Gastroesophageal sphincter (tissue), 4 donors: Measurements from ENCODE around the gene UBTF. TPM values are rescaled to one million over a fixed set of nuclear protein-coding genes. Genes with fewer than 3 reads are reported as not detected.

Experiments used
- ATAC-seq: fragments of 150-250 bp; one replicate; pipeline ENCODE4 v1.9.1; 2016; ENCODE audit warnings: mild to moderate bottlenecking, moderate library complexity
- H3K27ac ChIP-seq, 4 donors: fragments of 200-600 bp; sonication (generic) in 3 of 4; 1 replicate in 3 of 4; 2 replicates in 1 of 4; pipeline ENCODE4 v1.5.1; 2016 to 2019
- H3K27me3 ChIP-seq: fragments of 200-600 bp; sonication (generic); one replicate; pipeline ENCODE4 v1.5.1; 2019
- H3K36me3 ChIP-seq, 2 donors: fragments of 200-600 bp; sonication (generic); one replicate each; pipeline ENCODE4 v1.5.1; 2019; ENCODE audit warnings: control low read depth in 1 of 2
- H3K4me1 ChIP-seq, 3 donors: fragments of 200-600 bp; sonication (generic); 1 replicate in 2 of 3; 2 replicates in 1 of 3; pipeline ENCODE4 v1.5.1; 2016 to 2019; ENCODE audit warnings: control low read depth in 2 of 3
- H3K4me3 ChIP-seq, 2 donors: fragments of 200-600 bp; sonication (generic); one replicate each; pipeline ENCODE4 v1.5.1; 2019; ENCODE audit warnings: mild to moderate bottlenecking in 1 of 2, moderate library complexity in 1 of 2
- H3K9me3 ChIP-seq, 3 donors: fragments of 200-600 bp; sonication (generic); one replicate each; pipeline ENCODE4 v1.5.1; 2017 to 2019; ENCODE audit warnings: control low read depth in 2 of 3
- EP300 ChIP-seq: sonication (generic); formaldehyde crosslinking; IDR thresholded peaks from one replicate; pipeline ENCODE4 v1.6.1; 2017; ENCODE audit warnings: antibody characterized with exemption, mild to moderate bottlenecking
- POLR2A ChIP-seq, 2 donors: fragments of 450-650 bp; IDR thresholded peaks; one replicate each; pipeline ENCODE4 v1.6.1; 2017; ENCODE audit warnings: antibody characterized with exemption in 2 of 2, mild to moderate bottlenecking in 2 of 2, moderate library complexity in 1 of 2
- POLR2AphosphoS5 ChIP-seq: sonication (generic); formaldehyde crosslinking; IDR thresholded peaks from one replicate; pipeline ENCODE4 v1.6.1; 2017; ENCODE audit warnings: antibody characterized with exemption
- WGBS, 2 donors: methylation state at CpG; one replicate each; pipeline ENCODE4 v1.1.5; 2018; ENCODE audit warnings: low coverage in 1 of 2; 5-methylcytosine and 5-hydroxymethylcytosine counted together
- total RNA-seq, 4 donors: library from RNA; depleted of rRNA; stranded (reverse); fragments of >200 nt; gene quantifications; one replicate each; pipeline ENCODE4 v1.1.0, GENCODE V29; 2016
- TF ChIP-seq, protein P1 (sequence below), 4 experiments: fragments of 200-600 bp in 2 of 4; fragments of 450-650 bp in 2 of 4; sonication (generic) in 1 of 4; IDR thresholded peaks; one replicate each; pipeline ENCODE4 v1.5.1; 2017 to 2019; ENCODE audit warnings: antibody characterized with exemption in 4 of 4, mild to moderate bottlenecking in 2 of 4, moderate library complexity in 2 of 4

UBTF gene
- total RNA-seq, 4 donors from 2014 or later: 55.6 to 85.5 (median 60.4) TPM

- H3K9me3 ChIP-seq: no peaks in the 10 kb centered on the region
- WGBS, 2 donors: 75 to 86% methylated on average over 3 to 7 of the region's 17 CpGs
- no peak overlapping the region for H3K27ac ChIP-seq
- no peaks in the 10 kb centered on the region for H3K4me1 ChIP-seq
- TF ChIP-seq POLR2A (IDR thresholded peaks at IDR 0.05) (no peak), POLR2AphosphoS5 (no peak)
- TF ChIP-seq, protein P1, sequence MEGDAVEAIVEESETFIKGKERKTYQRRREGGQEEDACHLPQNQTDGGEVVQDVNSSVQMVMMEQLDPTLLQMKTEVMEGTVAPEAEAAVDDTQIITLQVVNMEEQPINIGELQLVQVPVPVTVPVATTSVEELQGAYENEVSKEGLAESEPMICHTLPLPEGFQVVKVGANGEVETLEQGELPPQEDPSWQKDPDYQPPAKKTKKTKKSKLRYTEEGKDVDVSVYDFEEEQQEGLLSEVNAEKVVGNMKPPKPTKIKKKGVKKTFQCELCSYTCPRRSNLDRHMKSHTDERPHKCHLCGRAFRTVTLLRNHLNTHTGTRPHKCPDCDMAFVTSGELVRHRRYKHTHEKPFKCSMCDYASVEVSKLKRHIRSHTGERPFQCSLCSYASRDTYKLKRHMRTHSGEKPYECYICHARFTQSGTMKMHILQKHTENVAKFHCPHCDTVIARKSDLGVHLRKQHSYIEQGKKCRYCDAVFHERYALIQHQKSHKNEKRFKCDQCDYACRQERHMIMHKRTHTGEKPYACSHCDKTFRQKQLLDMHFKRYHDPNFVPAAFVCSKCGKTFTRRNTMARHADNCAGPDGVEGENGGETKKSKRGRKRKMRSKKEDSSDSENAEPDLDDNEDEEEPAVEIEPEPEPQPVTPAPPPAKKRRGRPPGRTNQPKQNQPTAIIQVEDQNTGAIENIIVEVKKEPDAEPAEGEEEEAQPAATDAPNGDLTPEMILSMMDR (IDR thresholded peaks at IDR 0.05): no peak
- peaks cover 14% of the 10 kb centered on the region for H3K27me3 ChIP-seq
- no peaks in the 10 kb centered on the region for H3K36me3 ChIP-seq
- ATAC-seq: no peak
- H3K4me3 ChIP-seq: no peak overlapping the region
Measured at GRCh38 chr17:44258811-44259351, 39.4 kb upstream of the UBTF start.

DNA sequence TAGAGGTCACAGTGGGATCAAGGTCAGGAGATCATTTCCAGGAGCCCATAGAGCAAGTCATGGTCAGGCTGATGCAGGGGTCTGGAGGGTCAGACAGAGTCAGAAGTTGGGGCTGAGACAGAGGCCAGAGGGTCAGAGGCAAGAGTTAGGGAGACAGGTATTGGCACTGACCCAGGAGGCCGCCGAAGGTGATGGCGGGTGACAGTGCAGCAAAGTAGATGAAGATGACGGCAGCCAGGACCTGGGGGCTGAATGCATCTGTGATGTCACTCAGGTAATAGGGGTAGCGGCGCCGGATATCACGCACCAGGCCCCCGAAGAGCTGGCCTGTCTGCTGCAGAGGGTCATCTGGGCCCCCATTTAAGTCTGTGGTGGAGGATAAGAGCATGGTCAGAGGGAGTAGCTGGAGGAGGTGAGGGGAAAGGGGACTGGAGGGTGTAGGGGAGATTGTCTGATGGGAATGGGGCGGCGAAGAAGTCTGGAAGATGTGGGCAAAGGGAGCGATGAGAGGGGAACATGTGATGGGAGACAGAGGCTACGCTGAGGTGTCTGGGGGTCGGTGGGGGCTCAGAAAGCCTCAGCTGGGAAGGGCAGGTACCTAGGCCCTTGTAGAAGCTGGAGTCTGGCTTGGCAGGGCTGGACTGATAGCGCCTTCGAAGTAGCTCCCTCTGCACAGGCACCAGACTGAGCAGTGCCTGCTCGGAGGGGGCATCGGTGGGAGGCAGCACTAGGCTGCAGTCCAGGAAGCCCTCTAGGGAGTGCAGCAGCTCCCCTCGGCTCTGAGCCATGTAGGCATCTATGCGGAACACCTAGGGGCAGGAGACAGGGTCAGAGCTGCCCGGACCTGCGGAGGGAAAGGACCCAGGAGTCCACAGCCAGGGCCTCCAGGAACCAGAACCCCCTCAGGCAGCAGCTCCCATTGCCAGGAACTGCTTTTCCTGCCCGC lies 38.6 kb upstream of the UBTF start:
- no peak for ATAC-seq
- 82 to 84% methylated on average over 4 to 14 of the region's 23 CpGs for WGBS, 2 donors
- no peak overlapping the region for H3K4me3 ChIP-seq
- H3K27me3 ChIP-seq: peaks cover 12% of the 10 kb centered on the region
- H3K27ac ChIP-seq: no peak overlapping the region
- no peak for TF ChIP-seq EP300
- TF ChIP-seq, protein P1 (IDR thresholded peaks at IDR 0.05): no peak
- no peak for TF ChIP-seq POLR2AphosphoS5
- TF ChIP-seq POLR2A (IDR thresholded peaks at IDR 0.05): no peak
- no peaks in the 10 kb centered on the region for H3K4me1 ChIP-seq
- no peaks in the 10 kb centered on the region for H3K9me3 ChIP-seq
- H3K36me3 ChIP-seq: no peaks in the 10 kb centered on the region

DNA sequence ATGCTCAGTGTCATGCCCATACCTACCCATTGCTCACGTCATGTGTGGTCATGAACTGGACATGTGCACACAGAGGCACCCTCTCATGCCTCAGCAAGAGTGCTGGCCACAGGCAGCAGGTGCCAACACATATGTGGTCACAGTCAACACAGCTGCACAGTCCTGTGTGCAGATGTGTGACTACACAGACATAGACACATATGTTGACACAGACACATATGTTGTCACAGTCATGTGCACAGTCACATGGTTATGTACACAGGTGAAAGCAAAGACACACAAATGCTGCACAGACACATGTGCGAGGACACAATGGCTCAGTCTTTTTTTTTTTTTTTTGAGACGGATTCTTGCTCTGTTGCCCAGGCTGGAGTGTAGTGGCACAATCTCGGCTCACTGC lies 37.2 kb upstream of the UBTF start:
- Histone ChIP-seq H3K36me3 (no peaks in the 10 kb centered on the region), H3K4me3 (no peak overlapping the region), H3K27ac (no peak overlapping the region), H3K4me1 (no peaks in the 10 kb centered on the region), H3K9me3 (no peaks in the 10 kb centered on the region), H3K27me3 (peaks cover 12% of the 10 kb centered on the region)
- 89 to 100% methylated on average over 1 to 3 of the region's 4 CpGs for WGBS, 2 donors
- no peak for ATAC-seq
- no peak for TF ChIP-seq EP300
- no peak for TF ChIP-seq POLR2AphosphoS5
- TF ChIP-seq, protein P1 (IDR thresholded peaks at IDR 0.05): no peak
- no peak for TF ChIP-seq POLR2A (IDR thresholded peaks at IDR 0.05)

- ATAC-seq: no peak
- no peak overlapping the region for H3K27ac ChIP-seq
- TF ChIP-seq, protein P1 (IDR thresholded peaks at IDR 0.05): no peak
- no peak for TF ChIP-seq POLR2AphosphoS5
- no peak for TF ChIP-seq POLR2A (IDR thresholded peaks at IDR 0.05)
- TF ChIP-seq EP300: no peak
- no peaks in the 10 kb centered on the region for H3K36me3 ChIP-seq
- H3K4me1 ChIP-seq: no peaks in the 10 kb centered on the region
- H3K9me3 ChIP-seq: no peaks in the 10 kb centered on the region
- 50 to 88% methylated on average over 1 to 2 of the region's 2 CpGs for WGBS, 2 donors
- H3K4me3 ChIP-seq: no peak overlapping the region
- peaks cover 12% of the 10 kb centered on the region for H3K27me3 ChIP-seq
Measured at GRCh38 chr17:44255915-44256314, 36.4 kb upstream of the UBTF start.
